AG04449 (cell line): ENCODE measurements around the gene ADD3.

Experiments
- CTCF ChIA-PET: fragments of 350-600 bp; formaldehyde crosslinking; extraction: SDS; loops from one replicate; lab custom pipeline; 2021; ENCODE audit warnings: antibody characterized with exemption; lab: Yijun Ruan, JAX
- POLR2A ChIA-PET: fragments of 400-600, 350-600 bp; formaldehyde crosslinking; extraction: SDS; loops from one replicate; lab custom pipeline; 2020; ENCODE audit warnings: antibody characterized with exemption, inconsistent platforms; lab: Yijun Ruan, JAX
- DNase-seq: peaks from one replicate; pipeline ENCODE4 v3.0.0-alpha.2; 2010; ENCODE audit warnings: low read depth, low spot score
- H3K4me3 ChIP-seq: 2 replicates; pipeline ENCODE4 v1.5.1; 2011; ENCODE audit warnings: low read depth, mild to moderate bottlenecking, control low read depth, low read length
- TF ChIP-seq, protein P1 (sequence below): IDR thresholded peaks from one replicate; pipeline ENCODE4 v1.5.1; 2011; ENCODE audit warnings: mild to moderate bottlenecking, moderate library complexity, low read length, control low read depth, inconsistent platforms; ENCODE audit not compliant: insufficient read depth; ENCODE audit errors: missing control alignments

ADD3 gene

DNA sequence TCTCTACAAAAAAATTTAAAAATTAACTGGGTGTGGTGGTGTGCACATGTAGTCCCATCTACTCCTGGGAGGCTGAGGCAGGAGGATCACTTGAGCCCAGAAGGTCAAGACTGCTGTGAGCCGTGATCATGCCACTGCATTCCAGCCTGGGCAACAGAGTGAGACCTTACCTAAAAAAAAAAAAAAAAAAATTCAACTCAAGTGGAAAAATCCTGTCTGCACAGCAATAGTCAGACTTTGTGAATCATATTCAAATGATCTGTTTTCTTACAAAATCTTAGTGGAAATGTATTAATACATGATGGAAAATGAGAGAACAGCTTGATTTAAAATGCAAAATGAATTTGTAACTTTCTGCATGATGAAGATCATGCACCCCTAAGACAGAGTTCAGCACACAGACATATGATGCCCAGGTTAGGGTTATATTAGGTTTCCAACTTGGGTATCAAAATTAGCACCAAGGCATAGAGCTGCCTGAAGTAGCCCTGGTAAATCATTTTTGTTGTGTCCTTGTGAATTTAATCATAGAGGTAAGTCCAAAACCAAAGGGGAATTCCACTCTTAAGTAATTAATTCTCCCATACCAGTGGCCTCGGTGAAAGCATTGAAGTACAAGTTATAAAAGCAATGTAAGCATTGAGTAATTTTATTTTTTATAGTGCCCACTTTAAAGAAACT lies 93.8 kb downstream of the ADD3 start:
- CTCF ChIA-PET = interaction anchor here (1.0 kb wide), 1 partner anchor 36 kb away, joined by 4 read pairs; no protein-coding TSS in a partner anchor
- POLR2A ChIA-PET = no interaction called here
- TF ChIP-seq, protein P1, sequence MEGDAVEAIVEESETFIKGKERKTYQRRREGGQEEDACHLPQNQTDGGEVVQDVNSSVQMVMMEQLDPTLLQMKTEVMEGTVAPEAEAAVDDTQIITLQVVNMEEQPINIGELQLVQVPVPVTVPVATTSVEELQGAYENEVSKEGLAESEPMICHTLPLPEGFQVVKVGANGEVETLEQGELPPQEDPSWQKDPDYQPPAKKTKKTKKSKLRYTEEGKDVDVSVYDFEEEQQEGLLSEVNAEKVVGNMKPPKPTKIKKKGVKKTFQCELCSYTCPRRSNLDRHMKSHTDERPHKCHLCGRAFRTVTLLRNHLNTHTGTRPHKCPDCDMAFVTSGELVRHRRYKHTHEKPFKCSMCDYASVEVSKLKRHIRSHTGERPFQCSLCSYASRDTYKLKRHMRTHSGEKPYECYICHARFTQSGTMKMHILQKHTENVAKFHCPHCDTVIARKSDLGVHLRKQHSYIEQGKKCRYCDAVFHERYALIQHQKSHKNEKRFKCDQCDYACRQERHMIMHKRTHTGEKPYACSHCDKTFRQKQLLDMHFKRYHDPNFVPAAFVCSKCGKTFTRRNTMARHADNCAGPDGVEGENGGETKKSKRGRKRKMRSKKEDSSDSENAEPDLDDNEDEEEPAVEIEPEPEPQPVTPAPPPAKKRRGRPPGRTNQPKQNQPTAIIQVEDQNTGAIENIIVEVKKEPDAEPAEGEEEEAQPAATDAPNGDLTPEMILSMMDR = no peak
- H3K4me3 ChIP-seq = no peak overlapping the region
- no peak for DNase-seq

DNA sequence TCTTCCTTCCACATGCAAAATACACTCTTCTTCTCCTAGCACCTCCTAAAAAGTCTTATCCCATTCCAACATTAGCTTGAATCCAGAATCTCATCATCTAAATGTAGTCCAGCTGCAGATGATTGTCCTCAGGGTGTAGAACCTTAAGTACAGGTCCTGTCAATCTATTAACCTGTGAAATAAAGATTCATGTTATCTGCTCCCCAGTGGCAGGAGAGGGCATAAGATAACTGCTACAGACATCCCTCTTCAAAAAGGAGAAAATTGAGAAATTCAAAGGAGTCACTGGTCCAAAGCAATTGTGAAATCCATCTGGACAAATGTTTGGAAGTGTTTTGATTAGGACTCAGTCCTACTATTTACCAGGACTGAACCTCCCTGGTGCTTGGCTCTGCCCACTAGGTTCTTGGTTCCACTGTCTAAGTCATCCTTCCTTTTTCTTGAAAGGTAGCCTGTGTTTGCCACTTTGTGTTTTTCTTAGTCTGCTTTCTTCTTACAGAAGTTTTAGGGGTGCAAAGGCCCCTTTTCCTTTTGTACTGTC lies 96.2 kb downstream of the ADD3 start:
- POLR2A ChIA-PET = no interaction called here

DNA sequence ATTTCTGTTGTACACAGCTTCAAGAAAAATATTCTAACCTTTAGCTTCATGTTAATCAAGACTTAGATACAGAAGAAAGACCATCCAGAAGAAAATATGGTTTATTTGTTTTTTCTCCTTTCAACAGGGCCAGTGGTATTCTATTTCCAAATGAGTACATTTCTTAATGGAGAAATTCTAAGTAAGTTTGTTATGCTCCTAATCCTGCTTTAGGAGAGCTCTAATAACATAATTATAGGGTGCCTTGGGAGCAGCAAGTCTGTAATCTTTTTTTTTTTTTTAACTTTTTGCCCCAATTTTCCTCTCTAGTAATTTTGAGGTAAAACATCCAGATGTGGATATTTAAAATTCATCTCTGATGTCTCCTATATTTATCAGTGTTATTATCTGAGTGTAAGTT lies 98.1 kb downstream of the ADD3 start:
- no peak for DNase-seq
- ChIA-PET POLR2A (no interaction called here), CTCF (interaction anchor here (0.8 kb wide), 1 partner anchor 175 kb away, joined by 3 read pairs; no protein-coding TSS in a partner anchor)
- TF ChIP-seq, protein P1 = no peak
- no peak overlapping the region for H3K4me3 ChIP-seq

More for the DNA sequence above, 96.2 kb downstream of the ADD3 start:
- H3K4me3 ChIP-seq = no peak overlapping the region
- DNase-seq = no peak
- CTCF ChIA-PET = interaction anchor here (0.8 to 1.0 kb wide), 4 partner anchors 35 to 220 kb away, joined by 3 to 7 read pairs (median 4); no protein-coding TSS in a partner anchor
- TF ChIP-seq, protein P1 = no peak

DNA sequence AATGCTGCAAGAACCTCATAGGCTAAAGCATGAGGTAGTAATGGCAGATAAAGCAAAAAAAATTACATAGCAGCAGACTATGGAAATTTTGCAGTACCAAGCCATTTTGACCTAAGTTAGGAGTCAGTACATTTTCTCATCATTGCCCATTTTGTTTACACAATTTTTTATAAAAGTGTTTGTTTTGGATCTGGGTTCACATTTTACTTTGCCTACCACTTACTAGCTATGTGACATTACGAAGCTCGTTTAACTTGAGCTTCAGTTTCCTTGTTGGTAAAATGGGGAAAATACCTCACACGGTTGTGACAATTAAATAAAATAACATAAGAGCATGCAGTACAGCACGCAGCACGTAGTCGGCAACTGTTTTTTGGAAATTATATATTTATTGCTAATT lies 99.6 kb downstream of the ADD3 start:
- POLR2A ChIA-PET = no interaction called here
- CTCF ChIA-PET = interaction anchor here (0.6 to 4.5 kb wide), 5 partner anchors 10 to 225 kb away, joined by 3 to 29 read pairs (median 4); no protein-coding TSS in a partner anchor
- no peak overlapping the region for H3K4me3 ChIP-seq
- DNase-seq = no peak
- TF ChIP-seq, protein P1 = no peak

DNA sequence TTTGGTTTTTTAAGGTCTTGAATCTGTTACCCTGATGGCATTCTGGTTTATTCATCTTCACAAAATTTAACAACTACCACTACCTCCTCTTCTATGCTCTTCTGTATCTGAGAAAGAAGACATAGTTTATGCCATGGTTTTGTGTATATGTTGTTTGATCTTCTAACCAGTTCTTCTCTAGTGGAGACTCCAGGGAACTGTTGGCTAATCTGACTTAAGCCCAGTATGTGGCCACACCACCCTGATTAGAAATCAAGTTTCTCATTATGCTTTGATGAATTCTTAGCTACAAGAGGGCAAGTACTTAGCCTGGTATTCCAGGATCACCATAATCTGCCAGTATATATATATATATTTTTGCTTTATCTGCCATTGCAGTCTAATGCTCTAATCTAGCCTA lies 100.1 kb downstream of the ADD3 start:
- no peak overlapping the region for H3K4me3 ChIP-seq
- ChIA-PET CTCF (interaction anchor here (1.1 to 4.5 kb wide), 5 partner anchors 11 to 225 kb away, joined by 3 to 29 read pairs (median 4); no protein-coding TSS in a partner anchor), POLR2A (no interaction called here)
- DNase-seq = no peak
- TF ChIP-seq, protein P1 = no peak

DNA sequence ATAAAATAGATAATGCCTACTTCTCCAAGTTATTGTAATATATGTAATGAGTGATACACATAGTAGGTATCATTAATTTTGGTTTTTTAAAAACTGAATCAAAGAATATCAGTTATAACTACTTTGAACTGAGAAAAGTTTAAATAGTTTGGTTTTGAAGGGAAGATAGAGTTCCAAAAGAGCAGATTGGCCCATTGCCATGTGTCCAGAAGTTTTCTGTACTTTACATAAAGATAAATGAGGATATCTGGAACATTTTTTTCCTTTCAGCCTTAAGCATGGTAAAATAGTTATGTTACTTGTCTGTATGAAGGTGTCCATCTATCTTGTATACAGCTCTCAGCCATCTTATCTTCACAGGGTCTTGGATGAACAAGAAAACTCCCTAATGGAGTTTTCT lies 101.7 kb downstream of the ADD3 start:
- DNase-seq = no peak
- POLR2A ChIA-PET = interaction anchor here (0.9 kb wide), 1 partner anchor 9 kb away, joined by 3 read pairs; no protein-coding TSS in a partner anchor
- CTCF ChIA-PET = interaction anchor here (4.5 kb wide), 1 partner anchor 227 kb away, joined by 29 read pairs; no protein-coding TSS in a partner anchor
- TF ChIP-seq, protein P1 = no peak
- no peak overlapping the region for H3K4me3 ChIP-seq
